H1 (cell line): ENCODE measurements around the gene PCSK1N. TPM values are rescaled to one million over a fixed set of nuclear protein-coding genes. Genes with fewer than 3 reads are reported as not detected.

Experiments
- BCL11A ChIP-seq, 2 experiments: IDR thresholded peaks; one replicate each; pipeline ENCODE4 v1.6.1; 2011; ENCODE audit warnings: low read depth in 2 of 2, low read length in 2 of 2, mild to moderate bottlenecking in 2 of 2
- CBX8 ChIP-seq: fragments of 300-800, 300-1000 bp; sonication (generic); IDR thresholded peaks from 2 replicates; pipeline ENCODE4 v1.7.1; 2016; ENCODE audit warnings: low read depth, low read length, borderline replicate concordance
- CHD7 ChIP-seq: fragments of 300-600 bp; sonication (generic); IDR thresholded peaks from 2 replicates; pipeline ENCODE4 v1.7.1; 2012; ENCODE audit warnings: low read length, moderate library complexity, mild to moderate bottlenecking, inconsistent platforms; ENCODE audit not compliant: insufficient replicate concordance
- HDAC2 ChIP-seq, 2 experiments: fragments of 300-600 bp in 1 of 2; sonication (generic) in 1 of 2; IDR thresholded peaks; 2 replicates each; pipeline ENCODE4 v1.6.1; 2011 to 2012; ENCODE audit warnings: low read depth in 2 of 2, low read length in 2 of 2, mild to moderate bottlenecking in 2 of 2, moderate library complexity in 2 of 2, borderline replicate concordance in 1 of 2, inconsistent platforms in 1 of 2
- KDM4A ChIP-seq: IDR thresholded peaks from one replicate; pipeline ENCODE4 v1.7.1; 2012; ENCODE audit warnings: low read depth, mild to moderate bottlenecking, moderate library complexity, low read length, inconsistent platforms; ENCODE audit not compliant: severe bottlenecking
- MAFK ChIP-seq: IDR thresholded peaks from 2 replicates; pipeline ENCODE4 v1.6.1; 2012; ENCODE audit warnings: low read depth, mild to moderate bottlenecking, improper control_type of control experiment, low read length
- NRF1 ChIP-seq: IDR thresholded peaks from 2 replicates; pipeline ENCODE4 v1.6.1; 2011; ENCODE audit warnings: mild to moderate bottlenecking, low read depth, low read length, improper control_type of control experiment
- RFX5 ChIP-seq: IDR thresholded peaks from 2 replicates; pipeline ENCODE4 v1.6.1; 2011; ENCODE audit warnings: low read depth, low read length, improper control_type of control experiment, borderline replicate concordance
- TAF1 ChIP-seq: IDR thresholded peaks from 2 replicates; pipeline ENCODE4 v1.6.1; 2011; ENCODE audit warnings: mild to moderate bottlenecking, low read depth, low read length
- USF2 ChIP-seq: IDR thresholded peaks from 2 replicates; pipeline ENCODE4 v1.6.1; 2011; ENCODE audit warnings: low read length, improper control_type of control experiment
- ZNF274 ChIP-seq: IDR thresholded peaks from 2 replicates; pipeline ENCODE4 v1.7.0; 2012; ENCODE audit warnings: low read length, borderline replicate concordance; ENCODE audit errors: extremely low read depth
- polyA plus RNA-seq, 7 experiments: library from polyadenylated mRNA; depleted of rRNA in 3 of 7; stranded (reverse) in 5 of 7; unstranded in 2 of 7; fragments of >200 nt in 5 of 7; fragments of 200-250 nt in 2 of 7; gene quantifications; 1 replicate in 5 of 7; 2 replicates in 1 of 7; 4 replicates in 1 of 7; pipeline versions ENCODE4 v1.2.1 to v1.2.3, GENCODE V29; 2011 to 2013; ENCODE audit warnings: missing spikeins in 2 of 7, mixed read lengths in 2 of 7
- total RNA-seq: library from RNA; stranded (reverse); fragmentation: NEBNext Ultra II Directional; extraction: Animal tissue kit (Norgen Biotek cat#: 25700); gene quantifications from 2 replicates; pipeline ENCODE4 v1.2.1, GENCODE V29; 2021

PCSK1N gene
- total and polyA plus RNA-seq, 2 of the 8 experiments (the other 6 are each of a cell fraction or from before 2014, with no cell fraction given): 3.6 to 4.5 TPM

- TF ChIP-seq CHD7 (no peak), ZNF274 (no peak), BCL11A (IDR thresholded peaks at IDR 0.05; ENCODE audit: low read depth in 2 of 2, low read length in 2 of 2) (no peak), KDM4A (no peak), USF2 (no peak), HDAC2 (IDR thresholded peaks at IDR 0.05; ENCODE audit: borderline replicate concordance in 1 of 2, low read depth in 2 of 2, low read length in 2 of 2) (no peak), RFX5 (no peak), MAFK (no peak), CBX8 (no peak), NRF1 (no peak), TAF1 (no peak)
These were observed 28.8 kb upstream of the PCSK1N start (continued) for GRCh38 chrX:48864210-48864609.
